Upper lobe of left lung (tissue), 6 donors: ENCODE measurements around the gene NBPF3. TPM values are rescaled to one million over a fixed set of nuclear protein-coding genes. Genes with fewer than 3 reads are reported as not detected.
"Not testable (repeated sequence)": the region's sequence is repeated elsewhere in the genome, so short reads cannot be mapped to it uniquely, and the experiment has no call there.

Source experiments
- ATAC-seq, 2 donors: fragments of 200-7000 bp; cut with Tn5 transposase; one replicate each; pipeline ENCODE4 v1.9.1; 2022; ENCODE audit warnings: mild to moderate bottlenecking in 2 of 2, moderate library complexity in 2 of 2; ENCODE audit not compliant: low FRiP score in 2 of 2
- DNase-seq, 2 donors: peaks; one replicate each; pipeline ENCODE4 v3.0.0-alpha.2; 2019 to 2020
- H3K27ac ChIP-seq, 4 donors: fragments of 200-600 bp; sonication (generic); one replicate each; pipeline ENCODE4 v1.5.1; 2016 to 2019
- H3K27me3 ChIP-seq, 4 donors: fragments of 200-600 bp; sonication (generic); one replicate each; pipeline ENCODE4 v1.5.1; 2017 to 2019
- H3K36me3 ChIP-seq, 4 donors: fragments of 200-600 bp; sonication (generic); one replicate each; pipeline ENCODE4 v1.5.1; 2016 to 2019
- H3K4me1 ChIP-seq, 4 donors: fragments of 200-600 bp; sonication (generic); one replicate each; pipeline ENCODE4 v1.5.1; 2018 to 2019
- H3K4me3 ChIP-seq, 4 donors: fragments of 200-600 bp; sonication (generic); one replicate each; pipeline ENCODE4 v1.5.1; 2017 to 2019; ENCODE audit warnings: mild to moderate bottlenecking in 2 of 4, moderate library complexity in 1 of 4
- H3K9me3 ChIP-seq, 4 donors: fragments of 200-600 bp; sonication (generic); one replicate each; pipeline ENCODE4 v1.5.1; 2018 to 2019
- CTCF ChIP-seq, 6 experiments: fragments of 450-650 bp in 4 of 6; fragments of 200-600 bp in 2 of 6; sonication (generic) in 2 of 6; IDR thresholded peaks; one replicate each; pipeline ENCODE4 v1.5.1; 2016 to 2019; ENCODE audit warnings: antibody characterized with exemption in 6 of 6
- EP300 ChIP-seq, 4 donors: sonication (generic); formaldehyde crosslinking; IDR thresholded peaks; one replicate each; pipeline ENCODE4 v1.5.1; 2017; ENCODE audit warnings: antibody characterized with exemption in 4 of 4, control low read depth in 2 of 4
- POLR2A ChIP-seq, 4 donors: fragments of 450-650 bp; IDR thresholded peaks; one replicate each; pipeline ENCODE4 v1.5.1; 2016 to 2017; ENCODE audit warnings: antibody characterized with exemption in 4 of 4, mild to moderate bottlenecking in 2 of 4
- POLR2AphosphoS5 ChIP-seq, 2 donors: sonication (generic); formaldehyde crosslinking; IDR thresholded peaks; one replicate each; pipeline ENCODE4 v1.5.1; 2017; ENCODE audit warnings: antibody characterized with exemption in 2 of 2
- WGBS, 2 donors: methylation state at CpG; one replicate each; pipeline ENCODE4 v1.1.5; 2017 to 2018; 5-methylcytosine and 5-hydroxymethylcytosine counted together
- total RNA-seq, 6 donors: library from RNA; depleted of rRNA in 4 of 6; stranded (reverse); fragments of >200 nt in 4 of 6; gene quantifications; one replicate each; pipeline versions ENCODE4 v1.1.0 to v1.2.1, GENCODE V29; 2016 to 2021
- donor health status: DM: no; HTN: no; CAD: no; lungs with moderate emphysema.
- donor health status: DM: no; HTN: yes; CAD: no; lungs with severe emphysema.

NBPF3 gene
- total RNA-seq, 6 donors from 2014 or later, result 5.9 to 17.3 (median 8.5) TPM

- peak overlapping the region in 1 of 4 donors; percentile 40 for H3K4me3 ChIP-seq
Observed at GRCh38 chr1:21437341-21437640, 2.6 kb upstream of the NBPF3 start.

GRCh38 chr1:21438646-21439312, 1.2 kb upstream of the NBPF3 start:
- not testable (repeated sequence) for H3K9me3 ChIP-seq, H3K4me3 ChIP-seq, ATAC-seq, DNase-seq, H3K36me3 ChIP-seq, H3K27ac ChIP-seq, H3K27me3 ChIP-seq
- 84 to 86% methylated on average over 9 to 12 of the region's 12 CpGs for WGBS, 2 donors
- peaks cover 6 to 23% (median 10%) of the 10 kb centered on the region in 4 donors for H3K4me1 ChIP-seq

More at GRCh38 chr1:21437341-21437640, 2.6 kb upstream of the NBPF3 start:
- peak in 1 of 2 donors; percentile 73 for DNase-seq
- peaks cover 6 to 23% (median 10%) of the 10 kb centered on the region in 4 donors for H3K4me1 ChIP-seq
- no peak for TF ChIP-seq POLR2AphosphoS5 (IDR thresholded peaks at IDR 0.05)
- TF ChIP-seq POLR2A (IDR thresholded peaks at IDR 0.05), result no peak
- TF ChIP-seq EP300 (IDR thresholded peaks at IDR 0.05), result no peak
- TF ChIP-seq CTCF (IDR thresholded peaks at IDR 0.05), result no peak
- H3K36me3 ChIP-seq, result no peaks in the 10 kb centered on the region
- ATAC-seq, result no peak
- H3K27me3 ChIP-seq, result peaks cover 0 to 3% (median 0%) of the 10 kb centered on the region in 4 donors
- H3K9me3 ChIP-seq, result no peaks in the 10 kb centered on the region
- 67 to 75% methylated on average over 14 to 15 of the region's 15 CpGs for WGBS, 2 donors
- no peak overlapping the region for H3K27ac ChIP-seq

GRCh38 chr1:21439345-21439720, 604 bp upstream of the NBPF3 start:
- H3K27me3 ChIP-seq, result peaks cover 0 to 3% (median 0%) of the 10 kb centered on the region in 4 donors
- no peaks in the 10 kb centered on the region for H3K36me3 ChIP-seq
- peaks cover 6 to 23% (median 10%) of the 10 kb centered on the region in 4 donors for H3K4me1 ChIP-seq
- peak overlapping the region in 1 of 4 donors; percentile 65 for H3K27ac ChIP-seq
- H3K9me3 ChIP-seq, result no peaks in the 10 kb centered on the region
- DNase-seq, result no peak
- peak overlapping the region; percentile 58 to 91 (median 74) for H3K4me3 ChIP-seq
- ATAC-seq, result no peak
- TF ChIP-seq CTCF (IDR thresholded peaks at IDR 0.05) (no peak), EP300 (IDR thresholded peaks at IDR 0.05) (no peak), POLR2A (IDR thresholded peaks at IDR 0.05) (no peak), POLR2AphosphoS5 (IDR thresholded peaks at IDR 0.05) (no peak)
- WGBS, 2 donors, result 40 to 43% methylated on average over 7 of the region's 7 CpGs

GRCh38 chr1:21440630-21441125, 741 bp downstream of the NBPF3 start:
- DNase-seq, H3K36me3 ChIP-seq, H3K27me3 ChIP-seq, H3K9me3 ChIP-seq: not testable (repeated sequence)
- 12 to 19% methylated on average over 12 to 20 of the region's 21 CpGs for whole genome bisulfite sequencing, 2 donors
- Histone ChIP-seq H3K4me3 (peak overlapping the region; percentile 58 to 91 (median 74)), H3K27ac (peak overlapping the region in 1 of 4 donors; percentile 65), H3K4me1 (peaks cover 6 to 23% (median 10%) of the 10 kb centered on the region in 4 donors)
- peak in 1 of 2 donors; percentile 9 for ATAC-seq

- not testable (repeated sequence) for H3K4me3 ChIP-seq, H3K9me3 ChIP-seq, DNase-seq, H3K27ac ChIP-seq, H3K27me3 ChIP-seq, ATAC-seq, H3K4me1 ChIP-seq
- H3K36me3 ChIP-seq, result peaks cover 0 to 11% (median 2%) of the 10 kb centered on the region in 4 donors
- WGBS, 2 donors, result 93 to 100% methylated on average over 1 to 2 of the region's 2 CpGs
Observed at GRCh38 chr1:21446647-21447046, 6.7 kb downstream of the NBPF3 start.

GRCh38 chr1:21447311-21447710, 7.4 kb downstream of the NBPF3 start:
- no peak for ATAC-seq
- Histone ChIP-seq H3K27ac (no peak overlapping the region), H3K27me3 (no peaks in the 10 kb centered on the region), H3K4me1 (no peaks in the 10 kb centered on the region), H3K36me3 (peaks cover 0 to 11% (median 2%) of the 10 kb centered on the region in 4 donors), H3K4me3 (no peak overlapping the region), H3K9me3 (no peaks in the 10 kb centered on the region)
- WGBS, 2 donors, result 96 to 98% methylated on average over 5 of the region's 5 CpGs
- no peak for TF ChIP-seq POLR2A (IDR thresholded peaks at IDR 0.05)
- TF ChIP-seq CTCF (IDR thresholded peaks at IDR 0.05), result no peak
- TF ChIP-seq EP300 (IDR thresholded peaks at IDR 0.05), result no peak
- TF ChIP-seq POLR2AphosphoS5 (IDR thresholded peaks at IDR 0.05), result no peak
- DNase-seq, result no peak
